ENCODE results near the gene CTTNBP2NL. TPM values are rescaled to one million over a fixed set of nuclear protein-coding genes. Genes with fewer than 3 reads are reported as not detected.

The CTTNBP2NL gene
- total and polyA plus RNA-seq, 12 donors: 3.9 to 20.6 (median 15.7) TPM

GRCh38 chr1:112509005-112509659 lies 113.1 kb downstream of the CTTNBP2NL start:
- no peak for DNase-seq
- Histone ChIP-seq H3K27ac (no peak overlapping the region), H3K4me1 (peaks cover 6 to 23% (median 14%) of the 10 kb centered on the region in 9 donors), H3K4me3 (peak overlapping the region; percentile 14 to 62 (median 54)), H3K9me3 (no peaks in the 10 kb centered on the region), H3K36me3 (no peaks in the 10 kb centered on the region), H3K27me3 (peaks cover 0 to 63% (median 22%) of the 10 kb centered on the region in 7 donors)
- ATAC-seq: peak in 3 of 8 donors; percentile 18 to 35 (median 19)
- intact Hi-C loops (cut with DNase I): loop anchor here in 4 of 10 donors (5.0 to 10.0 kb wide), 4 partner anchors 56 to 196 kb away; partner anchors contain the start of genes CAPZA1 (in 2 of the 4), ST7L (in 2 of the 4) and RHOC (in 1 of the 4)
- TF ChIP-seq CTCF (IDR thresholded peaks at IDR 0.05): no peak
- 10 to 14% methylated on average over 65 to 66 of the region's 66 CpGs for WGBS, 2 donors

GRCh38 chr1:112509660-112510178 lies 113.7 kb downstream of the CTTNBP2NL start:
- Histone ChIP-seq H3K4me1 (peaks cover 6 to 23% (median 14%) of the 10 kb centered on the region in 9 donors), H3K36me3 (no peaks in the 10 kb centered on the region), H3K27ac (no peak overlapping the region), H3K4me3 (no peak overlapping the region), H3K9me3 (no peaks in the 10 kb centered on the region), H3K27me3 (peaks cover 0 to 57% (median 22%) of the 10 kb centered on the region in 7 donors)
- no peak for DNase-seq
- 56 to 64% methylated on average over 16 of the region's 16 CpGs for WGBS, 2 donors
- no peak for TF ChIP-seq CTCF (IDR thresholded peaks at IDR 0.05)
- no peak for ATAC-seq
- intact Hi-C loops (cut with DNase I): loop anchor here in 4 of 10 donors (5.0 to 10.0 kb wide), 4 partner anchors 55 to 195 kb away; partner anchors contain the start of genes CAPZA1 (in 2 of the 4), ST7L (in 2 of the 4) and RHOC (in 1 of the 4)

- 81 to 86% methylated on average over 7 of the region's 7 CpGs for WGBS, 2 donors
- TF ChIP-seq CTCF (IDR thresholded peaks at IDR 0.05): no peak
- Histone ChIP-seq H3K9me3 (no peaks in the 10 kb centered on the region), H3K27ac (no peak overlapping the region), H3K36me3 (no peaks in the 10 kb centered on the region), H3K4me3 (no peak overlapping the region), H3K4me1 (peaks cover 6 to 23% (median 14%) of the 10 kb centered on the region in 9 donors), H3K27me3 (peaks cover 0 to 51% (median 21%) of the 10 kb centered on the region in 7 donors)
- intact Hi-C loops (cut with DNase I): no loop called here
- DNase-seq (no peak), ATAC-seq (no peak)
Observed at GRCh38 chr1:112510340-112510739, 114.3 kb downstream of the CTTNBP2NL start.

Small RNAs within 50 kb of the gene (microRNA-seq; reads per million reads assigned to microRNA genes)
- gene MIR4256: 0 reads per million in 2 donors

Other genes starting within 250 kb of the CTTNBP2NL start
- gene WNT2B, start 112.8 kb downstream of the CTTNBP2NL start, total RNA-seq: 1 to 10 TPM in 9 of 10 donors, under 1 TPM in 1; 0.72 to 3.3 (median 2.3) TPM
- 1 to 10 TPM in 1 of 2 donors, under 1 TPM in 1; 0.46 to 1.2 TPM for gene WNT2B, start 112.8 kb downstream of the CTTNBP2NL start, polyA plus RNA-seq
- gene ST7L, start 222.9 kb downstream of the CTTNBP2NL start, total RNA-seq: 10 to 100 TPM; 12.4 to 22.2 (median 14.0) TPM
- 10 to 100 TPM in 1 of 2 donors, 1 to 10 TPM in 1; 9.2 to 11.3 TPM for gene ST7L, start 222.9 kb downstream of the CTTNBP2NL start, polyA plus RNA-seq
- 10 to 100 TPM; 19.5 to 58.3 (median 23.2) TPM for gene CAPZA1, start 223.6 kb downstream of the CTTNBP2NL start, total RNA-seq
- 10 to 100 TPM; 28.0 to 45.4 TPM for gene CAPZA1, start 223.6 kb downstream of the CTTNBP2NL start, polyA plus RNA-seq